WTC11 (cell line): ENCODE measurements around the gene KCTD21. TPM values are rescaled to one million over a fixed set of nuclear protein-coding genes. Genes with fewer than 3 reads are reported as not detected.

Source experiments
- ATAC-seq: fragments of 200-7000 bp; cut with Tn5 transposase; 2 replicates; pipeline ENCODE4 v1.10.0; 2021; ENCODE audit warnings: mild to moderate bottlenecking, moderate library complexity
- CTCF ChIA-PET: fragments of 300-600 bp; sonication (Branson Sonifier 250); formaldehyde crosslinking; loops from one replicate; lab custom pipeline; 2021; ENCODE audit warnings: antibody characterized with exemption; lab: Charles Lee
- POLR2A ChIA-PET: fragments of 350-600 bp; sonication (Branson Sonifier 250); formaldehyde crosslinking; loops from one replicate; lab custom pipeline; 2021; ENCODE audit warnings: antibody characterized with exemption; lab: Charles Lee
- DNase-seq: peaks from one replicate; pipeline ENCODE4 v3.0.0; 2021; ENCODE audit warnings: low spot score
- H3K27ac Mint-ChIP-seq: 2 replicates; pipeline ENCODE4 v1.8.0; 2021; ENCODE audit warnings: mixed read lengths
- H3K27me3 Mint-ChIP-seq: 2 replicates; pipeline ENCODE4 v1.8.0; 2021; ENCODE audit warnings: low read depth, mild to moderate bottlenecking, moderate library complexity, mixed read lengths
- H3K36me3 Mint-ChIP-seq: 2 replicates; pipeline ENCODE4 v1.8.0; 2021; ENCODE audit warnings: mixed read lengths
- H3K4me1 Mint-ChIP-seq: 2 replicates; pipeline ENCODE4 v1.8.0; 2022; ENCODE audit warnings: mixed read lengths
- H3K4me3 Mint-ChIP-seq: 2 replicates; pipeline ENCODE4 v1.8.0; 2021; ENCODE audit warnings: mild to moderate bottlenecking, moderate library complexity, mixed read lengths
- H3K9me3 Mint-ChIP-seq: 2 replicates; pipeline ENCODE4 v1.8.0; 2021; ENCODE audit warnings: mixed read lengths
- CBFB ChIP-seq: sonication (generic); formaldehyde crosslinking; IDR thresholded peaks from 2 replicates; pipeline ENCODE4 v1.8.1; 2022; ENCODE audit warnings: mild to moderate bottlenecking, low read depth, missing genetic modification reagents
- CREB1 ChIP-seq: sonication (generic); formaldehyde crosslinking; IDR thresholded peaks from 2 replicates; pipeline ENCODE4 v1.8.0; 2023; ENCODE audit warnings: mild to moderate bottlenecking, missing genetic modification reagents
- E2F1 ChIP-seq: sonication (generic); formaldehyde crosslinking; IDR thresholded peaks from 2 replicates; pipeline ENCODE4 v1.8.0; 2022; ENCODE audit warnings: mild to moderate bottlenecking, missing genetic modification reagents
- FOXJ3 ChIP-seq: sonication (generic); formaldehyde crosslinking; IDR thresholded peaks from 2 replicates; pipeline ENCODE4 v1.9.0; 2021; ENCODE audit warnings: missing genetic modification reagents, mild to moderate bottlenecking, borderline replicate concordance
- FOXP1 ChIP-seq: sonication (generic); formaldehyde crosslinking; IDR thresholded peaks from 2 replicates; pipeline ENCODE4 v1.8.0; 2022; ENCODE audit warnings: missing genetic modification reagents, mild to moderate bottlenecking, moderate library complexity, borderline replicate concordance
- GRHL2 ChIP-seq: fragments of 250-450 bp; sonication (Bioruptor Pico); IDR thresholded peaks from 2 replicates; pipeline ENCODE4 v1.8.0; 2022; ENCODE audit warnings: mild to moderate bottlenecking, moderate library complexity; ENCODE audit not compliant: insufficient replicate concordance, severe bottlenecking
- JAZF1 ChIP-seq: fragments of 250-450 bp; sonication (Bioruptor Pico); IDR thresholded peaks from 2 replicates; pipeline ENCODE4 v1.9.0; 2021; ENCODE audit warnings: moderate library complexity, mild to moderate bottlenecking, inconsistent platforms
- KAT7 ChIP-seq: sonication (generic); formaldehyde crosslinking; IDR thresholded peaks from 2 replicates; pipeline ENCODE4 v1.8.1; 2023; ENCODE audit warnings: missing genetic modification reagents, mild to moderate bottlenecking, borderline replicate concordance
- MYBL2 ChIP-seq: sonication (generic); formaldehyde crosslinking; IDR thresholded peaks from 2 replicates; pipeline ENCODE4 v1.8.1; 2023; ENCODE audit warnings: mild to moderate bottlenecking, moderate library complexity, missing genetic modification reagents
- SP1 ChIP-seq: sonication (generic); formaldehyde crosslinking; conservative IDR thresholded peaks from 2 replicates; pipeline ENCODE4 v1.8.1; 2022; ENCODE audit warnings: missing genetic modification reagents
- TP53 ChIP-seq: sonication (generic); formaldehyde crosslinking; IDR thresholded peaks from 2 replicates; pipeline ENCODE4 v1.8.1; 2023; ENCODE audit warnings: mild to moderate bottlenecking, missing genetic modification reagents
- ZNF263 ChIP-seq: sonication (generic); formaldehyde crosslinking; IDR thresholded peaks from 2 replicates; pipeline ENCODE4 v1.8.1; 2022; ENCODE audit warnings: low read depth, mild to moderate bottlenecking, moderate library complexity, missing genetic modification reagents
- total RNA-seq: library from RNA; stranded (reverse); gene quantifications from 3 replicates; pipeline ENCODE4 v1.2.3, GENCODE V29; 2021
- TF ChIP-seq, protein P1 (sequence below): sonication (generic); formaldehyde crosslinking; IDR thresholded peaks from 2 replicates; pipeline ENCODE4 v1.8.1; 2022; ENCODE audit warnings: mild to moderate bottlenecking, moderate library complexity, missing genetic modification reagents
- TF ChIP-seq, protein P2 (sequence below): sonication (generic); formaldehyde crosslinking; IDR thresholded peaks from 2 replicates; pipeline ENCODE4 v1.8.0; 2022; ENCODE audit warnings: missing genetic modification reagents
- TF ChIP-seq, protein P3 (sequence below): fragments of 250-450 bp; sonication (Bioruptor Pico); IDR thresholded peaks from 2 replicates; pipeline ENCODE4 v1.9.0; 2021; ENCODE audit warnings: mild to moderate bottlenecking
- TF ChIP-seq, protein P4 (sequence below): fragments of 250-450 bp; sonication (Bioruptor Pico); IDR thresholded peaks from 2 replicates; pipeline ENCODE4 v1.9.0; 2021; ENCODE audit warnings: mild to moderate bottlenecking
- TF ChIP-seq, protein P5 (sequence below): sonication (generic); formaldehyde crosslinking; IDR thresholded peaks from 2 replicates; pipeline ENCODE4 v1.8.1; 2022; ENCODE audit warnings: low read depth, mild to moderate bottlenecking, moderate library complexity, missing genetic modification reagents, borderline replicate concordance
- TF ChIP-seq, protein P6 (sequence below): sonication (generic); formaldehyde crosslinking; IDR thresholded peaks from 2 replicates; pipeline ENCODE4 v1.8.1; 2023; ENCODE audit warnings: mild to moderate bottlenecking, missing genetic modification reagents, moderate library complexity

The KCTD21 gene
- total RNA-seq, 1 experiment from 2014 or later: 2.8 TPM

DNA sequence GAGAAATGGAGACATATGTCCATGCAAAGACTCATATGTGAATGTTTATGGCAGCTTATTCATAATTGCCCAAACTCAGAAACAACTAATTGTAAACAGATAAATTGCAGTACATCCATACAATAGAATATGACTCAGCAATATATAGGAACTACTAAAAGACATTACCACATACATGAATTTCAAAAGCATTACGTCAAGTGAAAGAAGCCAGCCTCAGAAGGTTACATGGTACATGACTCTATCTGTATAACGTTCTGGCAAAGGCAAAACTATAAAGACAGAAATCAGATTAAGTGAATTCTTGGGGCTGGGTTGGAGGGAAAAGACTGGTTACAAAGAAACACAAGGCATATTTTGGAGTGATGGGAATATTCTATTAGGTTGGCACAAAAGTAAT, 7.2 kb downstream of the KCTD21 start:
- ATAC-seq: no peak
- no peak for DNase-seq
- H3K27me3 Mint-ChIP-seq: no peaks in the 10 kb centered on the region
- H3K36me3 Mint-ChIP-seq: no peaks in the 10 kb centered on the region; the same call in 1 of the 2 replicates
- 0 out of 2 replicates have a peak, but pooled peaks cover 3% of the 10 kb centered on the region for H3K4me1 Mint-ChIP-seq
- POLR2A ChIA-PET: no interaction called here
- H3K27ac Mint-ChIP-seq: no peak overlapping the region
- H3K4me3 Mint-ChIP-seq: no peak overlapping the region
- CTCF ChIA-PET: no interaction called here
- TF ChIP-seq SP1 (CRISPR knock-in tag) (no peak), ZNF263 (CRISPR knock-in tag) (no peak), E2F1 (CRISPR knock-in tag) (no peak), FOXP1 (CRISPR knock-in tag) (no peak), CBFB (CRISPR knock-in tag) (no peak), MYBL2 (CRISPR knock-in tag) (no peak), CREB1 (CRISPR knock-in tag) (no peak), GRHL2 (CRISPR knock-in tag) (no peak), TP53 (CRISPR knock-in tag) (no peak), FOXJ3 (CRISPR knock-in tag) (no peak), JAZF1 (CRISPR knock-in tag) (no peak), KAT7 (CRISPR knock-in tag) (no peak)
- TF ChIP-seq, protein P1, sequence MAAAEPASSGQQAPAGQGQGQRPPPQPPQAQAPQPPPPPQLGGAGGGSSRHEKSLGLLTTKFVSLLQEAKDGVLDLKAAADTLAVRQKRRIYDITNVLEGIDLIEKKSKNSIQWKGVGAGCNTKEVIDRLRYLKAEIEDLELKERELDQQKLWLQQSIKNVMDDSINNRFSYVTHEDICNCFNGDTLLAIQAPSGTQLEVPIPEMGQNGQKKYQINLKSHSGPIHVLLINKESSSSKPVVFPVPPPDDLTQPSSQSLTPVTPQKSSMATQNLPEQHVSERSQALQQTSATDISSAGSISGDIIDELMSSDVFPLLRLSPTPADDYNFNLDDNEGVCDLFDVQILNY: no peak
- TF ChIP-seq, protein P2, sequence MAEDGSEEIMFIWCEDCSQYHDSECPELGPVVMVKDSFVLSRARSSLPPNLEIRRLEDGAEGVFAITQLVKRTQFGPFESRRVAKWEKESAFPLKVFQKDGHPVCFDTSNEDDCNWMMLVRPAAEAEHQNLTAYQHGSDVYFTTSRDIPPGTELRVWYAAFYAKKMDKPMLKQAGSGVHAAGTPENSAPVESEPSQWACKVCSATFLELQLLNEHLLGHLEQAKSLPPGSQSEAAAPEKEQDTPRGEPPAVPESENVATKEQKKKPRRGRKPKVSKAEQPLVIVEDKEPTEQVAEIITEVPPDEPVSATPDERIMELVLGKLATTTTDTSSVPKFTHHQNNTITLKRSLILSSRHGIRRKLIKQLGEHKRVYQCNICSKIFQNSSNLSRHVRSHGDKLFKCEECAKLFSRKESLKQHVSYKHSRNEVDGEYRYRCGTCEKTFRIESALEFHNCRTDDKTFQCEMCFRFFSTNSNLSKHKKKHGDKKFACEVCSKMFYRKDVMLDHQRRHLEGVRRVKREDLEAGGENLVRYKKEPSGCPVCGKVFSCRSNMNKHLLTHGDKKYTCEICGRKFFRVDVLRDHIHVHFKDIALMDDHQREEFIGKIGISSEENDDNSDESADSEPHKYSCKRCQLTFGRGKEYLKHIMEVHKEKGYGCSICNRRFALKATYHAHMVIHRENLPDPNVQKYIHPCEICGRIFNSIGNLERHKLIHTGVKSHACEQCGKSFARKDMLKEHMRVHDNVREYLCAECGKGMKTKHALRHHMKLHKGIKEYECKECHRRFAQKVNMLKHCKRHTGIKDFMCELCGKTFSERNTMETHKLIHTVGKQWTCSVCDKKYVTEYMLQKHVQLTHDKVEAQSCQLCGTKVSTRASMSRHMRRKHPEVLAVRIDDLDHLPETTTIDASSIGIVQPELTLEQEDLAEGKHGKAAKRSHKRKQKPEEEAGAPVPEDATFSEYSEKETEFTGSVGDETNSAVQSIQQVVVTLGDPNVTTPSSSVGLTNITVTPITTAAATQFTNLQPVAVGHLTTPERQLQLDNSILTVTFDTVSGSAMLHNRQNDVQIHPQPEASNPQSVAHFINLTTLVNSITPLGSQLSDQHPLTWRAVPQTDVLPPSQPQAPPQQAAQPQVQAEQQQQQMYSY (CRISPR knock-in tag): no peak
- TF ChIP-seq, protein P3, sequence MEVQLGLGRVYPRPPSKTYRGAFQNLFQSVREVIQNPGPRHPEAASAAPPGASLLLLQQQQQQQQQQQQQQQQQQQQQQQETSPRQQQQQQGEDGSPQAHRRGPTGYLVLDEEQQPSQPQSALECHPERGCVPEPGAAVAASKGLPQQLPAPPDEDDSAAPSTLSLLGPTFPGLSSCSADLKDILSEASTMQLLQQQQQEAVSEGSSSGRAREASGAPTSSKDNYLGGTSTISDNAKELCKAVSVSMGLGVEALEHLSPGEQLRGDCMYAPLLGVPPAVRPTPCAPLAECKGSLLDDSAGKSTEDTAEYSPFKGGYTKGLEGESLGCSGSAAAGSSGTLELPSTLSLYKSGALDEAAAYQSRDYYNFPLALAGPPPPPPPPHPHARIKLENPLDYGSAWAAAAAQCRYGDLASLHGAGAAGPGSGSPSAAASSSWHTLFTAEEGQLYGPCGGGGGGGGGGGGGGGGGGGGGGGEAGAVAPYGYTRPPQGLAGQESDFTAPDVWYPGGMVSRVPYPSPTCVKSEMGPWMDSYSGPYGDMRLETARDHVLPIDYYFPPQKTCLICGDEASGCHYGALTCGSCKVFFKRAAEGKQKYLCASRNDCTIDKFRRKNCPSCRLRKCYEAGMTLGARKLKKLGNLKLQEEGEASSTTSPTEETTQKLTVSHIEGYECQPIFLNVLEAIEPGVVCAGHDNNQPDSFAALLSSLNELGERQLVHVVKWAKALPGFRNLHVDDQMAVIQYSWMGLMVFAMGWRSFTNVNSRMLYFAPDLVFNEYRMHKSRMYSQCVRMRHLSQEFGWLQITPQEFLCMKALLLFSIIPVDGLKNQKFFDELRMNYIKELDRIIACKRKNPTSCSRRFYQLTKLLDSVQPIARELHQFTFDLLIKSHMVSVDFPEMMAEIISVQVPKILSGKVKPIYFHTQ (CRISPR knock-in tag): no peak
- TF ChIP-seq, protein P4, sequence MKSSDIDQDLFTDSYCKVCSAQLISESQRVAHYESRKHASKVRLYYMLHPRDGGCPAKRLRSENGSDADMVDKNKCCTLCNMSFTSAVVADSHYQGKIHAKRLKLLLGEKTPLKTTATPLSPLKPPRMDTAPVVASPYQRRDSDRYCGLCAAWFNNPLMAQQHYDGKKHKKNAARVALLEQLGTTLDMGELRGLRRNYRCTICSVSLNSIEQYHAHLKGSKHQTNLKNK (CRISPR knock-in tag): no peak
- TF ChIP-seq, protein P5, sequence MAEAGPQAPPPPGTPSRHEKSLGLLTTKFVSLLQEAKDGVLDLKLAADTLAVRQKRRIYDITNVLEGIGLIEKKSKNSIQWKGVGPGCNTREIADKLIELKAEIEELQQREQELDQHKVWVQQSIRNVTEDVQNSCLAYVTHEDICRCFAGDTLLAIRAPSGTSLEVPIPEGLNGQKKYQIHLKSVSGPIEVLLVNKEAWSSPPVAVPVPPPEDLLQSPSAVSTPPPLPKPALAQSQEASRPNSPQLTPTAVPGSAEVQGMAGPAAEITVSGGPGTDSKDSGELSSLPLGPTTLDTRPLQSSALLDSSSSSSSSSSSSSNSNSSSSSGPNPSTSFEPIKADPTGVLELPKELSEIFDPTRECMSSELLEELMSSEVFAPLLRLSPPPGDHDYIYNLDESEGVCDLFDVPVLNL (CRISPR knock-in tag): no peak
- TF ChIP-seq, protein P6, sequence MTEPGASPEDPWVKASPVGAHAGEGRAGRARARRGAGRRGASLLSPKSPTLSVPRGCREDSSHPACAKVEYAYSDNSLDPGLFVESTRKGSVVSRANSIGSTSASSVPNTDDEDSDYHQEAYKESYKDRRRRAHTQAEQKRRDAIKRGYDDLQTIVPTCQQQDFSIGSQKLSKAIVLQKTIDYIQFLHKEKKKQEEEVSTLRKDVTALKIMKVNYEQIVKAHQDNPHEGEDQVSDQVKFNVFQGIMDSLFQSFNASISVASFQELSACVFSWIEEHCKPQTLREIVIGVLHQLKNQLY (CRISPR knock-in tag): no peak
- H3K9me3 Mint-ChIP-seq: peaks cover 3% of the 10 kb centered on the region
